ENCODE measurements around the gene BAG1. TPM values are rescaled to one million over a fixed set of nuclear protein-coding genes. Genes with fewer than 3 reads are reported as not detected.

The BAG1 gene
- total RNA-seq, 2 donors from 2014 or later = 38.7 to 39.9 TPM

GRCh38 chr9:33288235-33288634 lies 23.7 kb upstream of the BAG1 start:
- no peak for DNase-seq
- Histone ChIP-seq H3K4me3 (ENCODE audit: low read length) (no peak overlapping the region), H3K4me1 (ENCODE audit: control insufficient read depth, insufficient read depth, low read length) (no peaks in the 10 kb centered on the region), H3K27me3 (ENCODE audit: control insufficient read depth, insufficient read depth, low read length, poor library complexity, severe bottlenecking) (no peaks in the 10 kb centered on the region), H3K9ac (ENCODE audit: extremely low read depth, low read length, poor library complexity, severe bottlenecking) (no peak overlapping the region), H3K27ac (ENCODE audit: low read depth, low read length) (no peak overlapping the region), H3K36me3 (ENCODE audit: control insufficient read depth, insufficient read depth, low read length) (peaks cover 12% of the 10 kb centered on the region), H3K9me3 (ENCODE audit: control insufficient read depth, low read length) (no peaks in the 10 kb centered on the region)
- Mint-ChIP-seq H3K36me3 (ENCODE audit: low read depth) (peaks cover 3% of the 10 kb centered on the region), H3K4me1 (peaks cover 10% of the 10 kb centered on the region), H3K27me3 (ENCODE audit: insufficient read depth) (no peaks in the 10 kb centered on the region), H3K9me3 (no peaks in the 10 kb centered on the region), H3K27ac (peak overlapping the region; percentile 30), H3K4me3 (no peak overlapping the region)
- 95% methylated on average over 3 of the region's 4 CpGs; no CpG with 5 or more reads in 1 of the 2 experiments for WGBS, 2 experiments (ENCODE audit: insufficient coverage in 1 of 2, insufficient read length in 1 of 2)
- TF ChIP-seq CTCF (conservative IDR thresholded peaks at IDR 0.05) = no peak

- no peak overlapping the region for H3K9ac ChIP-seq (ENCODE audit: extremely low read depth, low read length, poor library complexity, severe bottlenecking)
- no peak overlapping the region for H3K4me3 ChIP-seq (ENCODE audit: low read length)
- no peaks in the 10 kb centered on the region for H3K27me3 ChIP-seq (ENCODE audit: control insufficient read depth, insufficient read depth, low read length, poor library complexity, severe bottlenecking)
- H3K4me1 ChIP-seq (ENCODE audit: control insufficient read depth, insufficient read depth, low read length) = no peaks in the 10 kb centered on the region
- 83 to 84% methylated on average over 4 of the region's 4 CpGs for WGBS, 2 experiments (ENCODE audit: insufficient coverage in 1 of 2, insufficient read length in 1 of 2)
- Mint-ChIP-seq H3K27me3 (ENCODE audit: insufficient read depth) (no peaks in the 10 kb centered on the region), H3K9me3 (no peaks in the 10 kb centered on the region), H3K4me1 (peaks cover 6% of the 10 kb centered on the region), H3K27ac (peak overlapping the region; percentile 74), H3K4me3 (no peak overlapping the region), H3K36me3 (ENCODE audit: low read depth) (peaks cover 4% of the 10 kb centered on the region)
- H3K9me3 ChIP-seq (ENCODE audit: control insufficient read depth, low read length) = no peaks in the 10 kb centered on the region
- H3K27ac ChIP-seq (ENCODE audit: low read depth, low read length) = no peak overlapping the region
- peak; percentile 73 for DNase-seq
- H3K36me3 ChIP-seq (ENCODE audit: control insufficient read depth, insufficient read depth, low read length) = peaks cover 11% of the 10 kb centered on the region
- peak; percentile 78 for TF ChIP-seq CTCF (conservative IDR thresholded peaks at IDR 0.05)
These were observed 22.6 kb upstream of the BAG1 start for GRCh38 chr9:33287087-33287490.

- Mint-ChIP-seq H3K36me3 (ENCODE audit: low read depth) (peaks cover 5% of the 10 kb centered on the region), H3K27me3 (ENCODE audit: insufficient read depth) (no peaks in the 10 kb centered on the region), H3K4me1 (no peaks in the 10 kb centered on the region), H3K9me3 (no peaks in the 10 kb centered on the region), H3K27ac (no peak overlapping the region), H3K4me3 (no peak overlapping the region)
- Histone ChIP-seq H3K4me1 (ENCODE audit: control insufficient read depth, insufficient read depth, low read length) (no peaks in the 10 kb centered on the region), H3K27ac (ENCODE audit: low read depth, low read length) (no peak overlapping the region), H3K9me3 (ENCODE audit: control insufficient read depth, low read length) (no peaks in the 10 kb centered on the region), H3K36me3 (ENCODE audit: control insufficient read depth, insufficient read depth, low read length) (peaks cover 22% of the 10 kb centered on the region), H3K27me3 (ENCODE audit: control insufficient read depth, insufficient read depth, low read length, poor library complexity, severe bottlenecking) (no peaks in the 10 kb centered on the region), H3K9ac (ENCODE audit: extremely low read depth, low read length, poor library complexity, severe bottlenecking) (no peak overlapping the region), H3K4me3 (ENCODE audit: low read length) (no peak overlapping the region)
- no peak for TF ChIP-seq CTCF (conservative IDR thresholded peaks at IDR 0.05)
- no peak for DNase-seq
- WGBS, 2 experiments (ENCODE audit: insufficient coverage in 1 of 2, insufficient read length in 1 of 2) = 93 to 96% methylated on average over 4 to 5 of the region's 5 CpGs
These were observed 21.0 kb upstream of the BAG1 start for GRCh38 chr9:33285502-33285901.
